Measurements from ENCODE around the gene BTBD16.

BTBD16 gene

DNA sequence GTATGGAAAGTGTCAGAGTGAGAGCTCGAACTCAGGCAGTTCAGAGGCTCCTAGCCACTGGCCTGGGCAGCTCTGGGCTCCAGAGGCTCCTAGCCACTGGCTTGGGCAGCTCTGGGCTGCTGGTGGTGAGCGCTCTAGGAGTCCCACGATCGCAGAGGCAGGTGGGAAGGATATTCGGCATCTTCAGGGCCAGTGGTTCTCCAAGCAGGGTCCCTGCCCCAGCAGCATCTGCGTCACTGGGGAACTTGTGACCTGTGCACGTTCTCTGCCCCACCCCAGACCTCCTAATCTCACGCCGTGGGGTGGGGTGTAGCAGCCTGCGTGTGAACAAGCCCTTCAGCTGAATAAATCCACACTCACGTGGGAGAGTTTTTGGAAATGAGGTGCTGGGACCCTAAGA is 25.2 kb upstream of the BTBD16 start:
- no peak for DNase-seq (ENCODE audit: extremely low read depth, low read depth)
- TF ChIP-seq, protein P1, sequence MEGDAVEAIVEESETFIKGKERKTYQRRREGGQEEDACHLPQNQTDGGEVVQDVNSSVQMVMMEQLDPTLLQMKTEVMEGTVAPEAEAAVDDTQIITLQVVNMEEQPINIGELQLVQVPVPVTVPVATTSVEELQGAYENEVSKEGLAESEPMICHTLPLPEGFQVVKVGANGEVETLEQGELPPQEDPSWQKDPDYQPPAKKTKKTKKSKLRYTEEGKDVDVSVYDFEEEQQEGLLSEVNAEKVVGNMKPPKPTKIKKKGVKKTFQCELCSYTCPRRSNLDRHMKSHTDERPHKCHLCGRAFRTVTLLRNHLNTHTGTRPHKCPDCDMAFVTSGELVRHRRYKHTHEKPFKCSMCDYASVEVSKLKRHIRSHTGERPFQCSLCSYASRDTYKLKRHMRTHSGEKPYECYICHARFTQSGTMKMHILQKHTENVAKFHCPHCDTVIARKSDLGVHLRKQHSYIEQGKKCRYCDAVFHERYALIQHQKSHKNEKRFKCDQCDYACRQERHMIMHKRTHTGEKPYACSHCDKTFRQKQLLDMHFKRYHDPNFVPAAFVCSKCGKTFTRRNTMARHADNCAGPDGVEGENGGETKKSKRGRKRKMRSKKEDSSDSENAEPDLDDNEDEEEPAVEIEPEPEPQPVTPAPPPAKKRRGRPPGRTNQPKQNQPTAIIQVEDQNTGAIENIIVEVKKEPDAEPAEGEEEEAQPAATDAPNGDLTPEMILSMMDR (IDR thresholded peaks at IDR 0.05; ENCODE audit: low read depth, low read length, missing control alignments): no peak
- H3K4me3 ChIP-seq (replicated peaks; ENCODE audit: low read depth, low read length): no peak overlapping the region

DNA sequence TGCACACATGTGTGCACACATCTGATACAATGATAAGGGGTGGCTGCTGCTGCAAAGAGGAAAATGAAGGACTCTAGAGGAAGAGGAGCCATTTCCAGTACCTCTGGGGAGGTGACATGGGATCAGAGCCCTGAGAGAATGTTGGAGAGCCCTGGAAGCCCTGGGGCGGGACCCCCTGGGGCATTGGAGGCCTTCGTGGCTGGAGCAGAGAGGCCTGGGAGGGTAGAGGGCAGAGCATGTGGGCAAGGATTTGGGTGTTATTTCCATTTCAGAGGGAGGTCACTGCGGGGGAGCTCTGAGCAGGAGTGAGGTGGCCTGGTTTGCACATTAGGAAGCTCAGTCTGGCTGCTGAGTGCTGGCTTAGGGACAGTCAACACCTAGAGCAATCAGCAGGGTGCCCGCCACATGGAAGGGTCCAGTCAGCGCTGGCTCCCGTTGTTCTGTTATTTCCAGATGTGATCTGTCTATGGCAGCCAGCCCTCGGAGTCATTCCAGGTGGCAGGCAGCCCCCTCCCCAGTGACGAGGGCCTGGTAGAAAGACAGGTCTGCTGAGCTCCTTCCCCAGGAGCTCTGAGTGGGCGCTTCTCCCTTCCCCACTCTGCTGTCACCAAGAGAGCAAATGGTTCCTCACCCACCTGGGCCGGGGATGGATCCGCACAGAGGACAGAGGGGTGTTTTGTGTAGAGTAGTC is 24.1 kb upstream of the BTBD16 start:
- no peak overlapping the region for H3K4me3 ChIP-seq (replicated peaks; ENCODE audit: low read depth, low read length)
- TF ChIP-seq, protein P1 (IDR thresholded peaks at IDR 0.05; ENCODE audit: low read depth, low read length, missing control alignments): no peak
- no peak for DNase-seq (ENCODE audit: extremely low read depth, low read depth)

DNA sequence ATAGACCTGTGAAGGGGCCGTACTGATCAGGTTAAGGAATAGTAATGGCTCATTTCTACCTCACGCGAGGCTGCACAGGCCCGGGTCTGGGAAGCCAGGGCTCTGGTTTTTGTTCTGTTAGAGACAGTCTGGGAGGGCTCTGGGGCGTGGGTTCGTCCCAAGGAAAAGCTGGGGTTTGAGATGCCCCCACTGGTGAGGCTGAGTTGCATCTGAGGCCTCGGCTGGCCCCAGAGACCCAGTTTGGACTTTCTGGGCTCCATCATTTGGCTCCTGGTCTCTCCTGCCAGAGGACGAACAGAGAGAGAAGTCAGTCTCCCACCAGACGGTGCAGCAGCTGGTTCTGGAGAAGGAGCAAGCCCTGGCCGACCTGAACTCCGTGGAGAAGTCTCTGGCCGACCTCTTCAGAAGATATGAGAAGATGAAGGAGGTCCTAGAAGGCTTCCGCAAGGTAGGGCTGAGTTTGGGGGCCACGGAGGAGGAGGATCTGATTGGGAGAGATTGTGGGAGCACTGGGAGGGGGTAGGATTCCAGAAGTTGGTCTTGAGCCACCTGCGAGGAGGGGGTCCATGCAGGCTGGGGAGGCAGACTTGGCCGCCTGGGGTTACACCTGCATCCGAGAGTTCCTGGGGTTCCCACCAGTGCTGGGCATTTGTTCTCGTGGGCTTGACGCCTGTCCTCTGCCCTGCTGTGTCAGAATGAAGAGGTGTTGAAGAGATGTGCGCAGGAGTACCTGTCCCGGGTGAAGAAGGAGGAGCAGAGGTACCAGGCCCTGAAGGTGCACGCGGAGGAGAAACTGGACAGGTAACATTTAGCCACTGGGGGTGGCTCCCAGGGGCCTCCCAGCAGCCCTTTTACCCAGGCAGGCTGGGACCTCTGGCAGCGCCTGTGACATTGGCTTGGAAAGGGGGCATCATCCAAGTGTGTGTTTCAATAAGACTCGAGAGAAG is 22.5 kb upstream of the BTBD16 start:
- H3K4me3 ChIP-seq (replicated peaks; ENCODE audit: low read depth, low read length): no peak overlapping the region
- no peak for DNase-seq (ENCODE audit: extremely low read depth, low read depth)
- TF ChIP-seq, protein P1 (IDR thresholded peaks at IDR 0.05; ENCODE audit: low read depth, low read length, missing control alignments): no peak

DNA sequence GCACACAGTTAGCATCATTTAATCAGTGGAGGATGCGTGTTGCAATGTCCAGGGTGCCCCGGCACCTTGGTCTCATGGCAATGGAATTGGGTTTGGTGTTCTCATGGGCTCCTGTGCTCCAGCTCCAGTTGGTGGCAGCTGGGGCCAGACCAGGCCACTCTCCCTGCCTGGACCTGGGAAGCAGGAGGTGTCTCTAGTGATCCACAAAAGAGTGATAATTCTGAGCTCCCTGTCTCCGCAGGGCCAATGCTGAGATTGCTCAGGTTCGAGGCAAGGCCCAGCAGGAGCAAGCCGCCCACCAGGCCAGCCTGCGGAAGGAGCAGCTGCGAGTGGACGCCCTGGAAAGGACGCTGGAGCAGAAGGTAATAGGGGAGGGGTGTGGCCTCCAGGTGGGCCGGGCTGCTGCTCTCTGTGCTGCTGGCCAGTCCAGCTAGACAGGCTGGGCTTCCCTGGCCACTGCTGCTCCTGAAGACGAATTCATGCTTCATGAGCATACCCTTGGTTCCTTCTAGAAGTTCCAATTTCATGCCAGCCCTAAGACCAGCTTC is 21.7 kb upstream of the BTBD16 start:
- H3K4me3 ChIP-seq (replicated peaks; ENCODE audit: low read depth, low read length): no peak overlapping the region
- TF ChIP-seq, protein P1 (IDR thresholded peaks at IDR 0.05; ENCODE audit: low read depth, low read length, missing control alignments): no peak
- no peak for DNase-seq (ENCODE audit: extremely low read depth, low read depth)

DNA sequence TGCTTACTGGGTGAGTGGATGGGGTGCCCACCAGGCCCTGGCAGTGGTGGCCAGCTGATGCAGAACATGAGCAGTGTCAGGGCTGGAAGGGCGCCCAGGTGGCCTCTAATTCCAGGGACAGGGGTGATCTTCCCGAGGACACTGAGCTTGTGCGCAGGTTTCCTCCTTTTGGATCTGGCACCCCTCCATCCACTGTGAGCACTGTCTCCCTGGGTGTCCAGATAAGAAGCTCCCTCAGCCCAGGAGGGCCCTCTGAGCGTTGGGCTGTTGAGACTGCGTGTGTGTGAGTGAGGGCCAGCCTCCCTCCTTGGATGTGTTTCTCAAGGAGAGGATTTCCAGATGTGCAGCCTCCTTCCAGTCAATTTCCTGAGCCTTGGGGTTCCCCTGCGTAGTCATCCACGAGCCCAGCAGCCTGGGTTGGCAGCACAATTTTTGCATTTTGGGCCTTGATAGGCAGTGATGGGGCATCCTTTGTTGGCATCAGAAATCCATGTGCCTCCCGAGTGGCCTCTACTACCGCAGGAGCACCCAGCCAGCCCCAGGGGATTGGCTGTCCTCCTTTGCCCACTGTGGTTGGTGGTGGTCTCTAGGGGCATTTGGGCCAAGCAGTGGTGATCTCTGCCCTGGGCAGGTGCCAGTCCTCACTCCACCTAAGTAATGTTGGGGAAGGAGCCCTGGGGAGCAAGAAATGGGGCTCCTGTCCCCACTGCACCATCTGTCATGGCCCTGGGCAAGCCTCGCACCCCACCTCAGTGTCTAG is 20.9 kb upstream of the BTBD16 start:
- TF ChIP-seq, protein P1 (IDR thresholded peaks at IDR 0.05; ENCODE audit: low read depth, low read length, missing control alignments): no peak
- no peak overlapping the region for H3K4me3 ChIP-seq (replicated peaks; ENCODE audit: low read depth, low read length)
- DNase-seq (ENCODE audit: extremely low read depth, low read depth): no peak

DNA sequence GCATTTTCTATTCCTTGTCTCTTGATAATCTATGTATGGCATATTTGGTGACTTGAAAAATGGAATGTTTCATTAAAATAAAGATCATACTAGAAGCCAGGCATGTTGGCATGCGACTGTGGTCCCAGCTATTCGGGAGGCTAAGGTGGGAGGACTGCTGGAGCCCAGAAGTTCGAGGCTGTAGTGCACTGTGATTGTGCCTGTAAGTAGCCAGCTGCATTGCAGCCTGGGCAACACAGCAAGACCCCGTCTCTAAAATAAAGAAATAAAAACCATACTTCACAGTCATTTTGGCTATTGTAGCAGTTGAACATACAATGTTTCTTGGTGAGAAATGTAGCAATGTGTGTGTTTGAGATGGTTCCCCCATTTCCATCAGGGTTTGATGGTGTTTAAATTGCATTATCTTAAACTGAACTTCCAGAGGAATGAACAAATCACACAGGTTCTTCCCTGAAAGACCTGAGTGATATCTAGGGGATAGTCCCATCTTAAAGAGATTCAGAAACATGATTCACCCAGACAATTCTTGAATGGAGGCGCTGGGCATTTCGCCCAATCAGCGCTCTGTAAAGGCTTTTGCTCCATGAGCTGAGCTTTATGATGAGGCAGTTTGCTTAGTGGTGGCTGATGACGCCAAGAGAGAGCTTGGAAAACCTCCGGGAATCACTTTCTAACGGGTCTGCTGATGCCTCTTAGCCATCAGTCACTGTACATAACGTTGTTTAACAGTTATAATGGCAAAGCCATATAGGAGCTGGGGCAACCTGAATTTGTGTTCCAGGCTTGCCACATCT is 19.4 kb upstream of the BTBD16 start:
- no peak overlapping the region for H3K4me3 ChIP-seq (replicated peaks; ENCODE audit: low read depth, low read length)
- TF ChIP-seq, protein P1 (IDR thresholded peaks at IDR 0.05; ENCODE audit: low read depth, low read length, missing control alignments): no peak
- no peak for DNase-seq (ENCODE audit: extremely low read depth, low read depth)

Data from HFF-Myc (cell line).